ENCODE results near the gene BLOC1S5. TPM values are rescaled to one million over a fixed set of nuclear protein-coding genes. Genes with fewer than 3 reads are reported as not detected.
"Not testable (repeated sequence)": the region's sequence is repeated elsewhere in the genome, so short reads cannot be mapped to it uniquely, and the experiment has no call there.

BLOC1S5 gene
- total and polyA plus RNA-seq, 4 donors, result 3.5 to 20.5 (median 6.6) TPM

GRCh38 chr6:7991536-7991935, 72.7 kb downstream of the BLOC1S5 start:
- Histone ChIP-seq H3K9me3 (ENCODE audit: control insufficient read depth in 4 of 4, insufficient read depth in 3 of 4, low read length in 3 of 4) (peaks cover 0 to 4% (median 0%) of the 10 kb centered on the region in 4 donors), H3K4me3 (no peak overlapping the region), H3K9ac (ENCODE audit: insufficient read depth in 1 of 2, low read length in 2 of 2) (no peak overlapping the region), H3K36me3 (ENCODE audit: control insufficient read depth in 4 of 4, insufficient read depth in 4 of 4, low read length in 4 of 4) (no peaks in the 10 kb centered on the region), H3K27me3 (ENCODE audit: control insufficient read depth in 3 of 3, insufficient read depth in 3 of 3, low read length in 2 of 3) (no peaks in the 10 kb centered on the region), H3K27ac (ENCODE audit: low read depth in 1 of 2, low read length in 1 of 2) (no peak overlapping the region), H3K4me1 (ENCODE audit: control insufficient read depth in 5 of 5, insufficient read depth in 5 of 5, low read length in 5 of 5) (peaks cover 0 to 15% (median 6%) of the 10 kb centered on the region in 5 donors)
- DNase-seq (no peak), ATAC-seq (ENCODE audit: insufficient read depth, low FRiP score) (no peak)
- 91 to 93% methylated on average over 1 of the region's 1 CpG for WGBS, 2 donors
- TF ChIP-seq CTCF (IDR thresholded peaks at IDR 0.05; ENCODE audit: control extremely low read depth, extremely low read depth), result no peak

- WGBS, 2 donors, result 91 to 97% methylated on average over 31 of the region's 31 CpGs
- H3K27ac ChIP-seq (ENCODE audit: low read depth in 1 of 2, low read length in 1 of 2), result no peak overlapping the region
- H3K36me3 ChIP-seq (ENCODE audit: control insufficient read depth in 4 of 4, insufficient read depth in 4 of 4, low read length in 4 of 4), result no peaks in the 10 kb centered on the region
- DNase-seq (no peak), ATAC-seq (ENCODE audit: insufficient read depth, low FRiP score) (no peak)
- TF ChIP-seq CTCF (IDR thresholded peaks at IDR 0.05; ENCODE audit: control extremely low read depth, extremely low read depth), result no peak
- no peaks in the 10 kb centered on the region for H3K4me1 ChIP-seq (ENCODE audit: control insufficient read depth in 5 of 5, insufficient read depth in 5 of 5, low read length in 5 of 5)
- H3K9me3 ChIP-seq (ENCODE audit: control insufficient read depth in 4 of 4, insufficient read depth in 3 of 4, low read length in 3 of 4), result peaks cover 0 to 4% (median 0%) of the 10 kb centered on the region in 4 donors
- H3K27me3 ChIP-seq (ENCODE audit: control insufficient read depth in 3 of 3, insufficient read depth in 3 of 3, low read length in 2 of 3), result no peaks in the 10 kb centered on the region
- H3K4me3 ChIP-seq, result no peak overlapping the region
- no peak overlapping the region for H3K9ac ChIP-seq (ENCODE audit: insufficient read depth in 1 of 2, low read length in 2 of 2)
These were observed 78.0 kb downstream of the BLOC1S5 start for GRCh38 chr6:7986219-7986618.

- 79 to 88% methylated on average over 6 of the region's 6 CpGs for WGBS, 2 donors
- not testable (repeated sequence) for H3K27me3 ChIP-seq (ENCODE audit: control insufficient read depth in 3 of 3, insufficient read depth in 3 of 3, low read length in 2 of 3); H3K27ac ChIP-seq (ENCODE audit: low read depth in 1 of 2, low read length in 1 of 2); DNase-seq; H3K9me3 ChIP-seq (ENCODE audit: control insufficient read depth in 4 of 4, insufficient read depth in 3 of 4, low read length in 3 of 4); H3K4me1 ChIP-seq (ENCODE audit: control insufficient read depth in 5 of 5, insufficient read depth in 5 of 5, low read length in 5 of 5); H3K4me3 ChIP-seq; ATAC-seq (ENCODE audit: insufficient read depth, low FRiP score); H3K9ac ChIP-seq (ENCODE audit: insufficient read depth in 1 of 2, low read length in 2 of 2); H3K36me3 ChIP-seq (ENCODE audit: control insufficient read depth in 4 of 4, insufficient read depth in 4 of 4, low read length in 4 of 4)
These were observed 80.2 kb downstream of the BLOC1S5 start for GRCh38 chr6:7983967-7984366.

GRCh38 chr6:7979831-7980230, 84.4 kb downstream of the BLOC1S5 start:
- DNase-seq (no peak), ATAC-seq (ENCODE audit: insufficient read depth, low FRiP score) (no peak)
- no peak overlapping the region for H3K9ac ChIP-seq (ENCODE audit: insufficient read depth in 1 of 2, low read length in 2 of 2)
- peaks cover 0 to 3% (median 0%) of the 10 kb centered on the region in 4 donors for H3K9me3 ChIP-seq (ENCODE audit: control insufficient read depth in 4 of 4, insufficient read depth in 3 of 4, low read length in 3 of 4)
- TF ChIP-seq CTCF (IDR thresholded peaks at IDR 0.05; ENCODE audit: control extremely low read depth, extremely low read depth), result no peak
- H3K27ac ChIP-seq (ENCODE audit: low read depth in 1 of 2, low read length in 1 of 2), result no peak overlapping the region
- peaks cover 0 to 12% (median under 1%) of the 10 kb centered on the region in 5 donors for H3K4me1 ChIP-seq (ENCODE audit: control insufficient read depth in 5 of 5, insufficient read depth in 5 of 5, low read length in 5 of 5)
- H3K4me3 ChIP-seq, result no peak overlapping the region
- H3K27me3 ChIP-seq (ENCODE audit: control insufficient read depth in 3 of 3, insufficient read depth in 3 of 3, low read length in 2 of 3), result no peaks in the 10 kb centered on the region
- H3K36me3 ChIP-seq (ENCODE audit: control insufficient read depth in 4 of 4, insufficient read depth in 4 of 4, low read length in 4 of 4), result no peaks in the 10 kb centered on the region
